ENCODE data around the gene CEP85. TPM values are rescaled to one million over a fixed set of nuclear protein-coding genes. Genes with fewer than 3 reads are reported as not detected.
A peak's percentile ranks its signal among the peaks of the same experiment; 100 is the strongest.

The CEP85 gene
- total and polyA plus RNA-seq, 9 of the 15 experiments (the other 6 are each of a cell fraction or from before 2014, with no cell fraction given) = 42.1 to 140 (median 92.6) TPM

DNA sequence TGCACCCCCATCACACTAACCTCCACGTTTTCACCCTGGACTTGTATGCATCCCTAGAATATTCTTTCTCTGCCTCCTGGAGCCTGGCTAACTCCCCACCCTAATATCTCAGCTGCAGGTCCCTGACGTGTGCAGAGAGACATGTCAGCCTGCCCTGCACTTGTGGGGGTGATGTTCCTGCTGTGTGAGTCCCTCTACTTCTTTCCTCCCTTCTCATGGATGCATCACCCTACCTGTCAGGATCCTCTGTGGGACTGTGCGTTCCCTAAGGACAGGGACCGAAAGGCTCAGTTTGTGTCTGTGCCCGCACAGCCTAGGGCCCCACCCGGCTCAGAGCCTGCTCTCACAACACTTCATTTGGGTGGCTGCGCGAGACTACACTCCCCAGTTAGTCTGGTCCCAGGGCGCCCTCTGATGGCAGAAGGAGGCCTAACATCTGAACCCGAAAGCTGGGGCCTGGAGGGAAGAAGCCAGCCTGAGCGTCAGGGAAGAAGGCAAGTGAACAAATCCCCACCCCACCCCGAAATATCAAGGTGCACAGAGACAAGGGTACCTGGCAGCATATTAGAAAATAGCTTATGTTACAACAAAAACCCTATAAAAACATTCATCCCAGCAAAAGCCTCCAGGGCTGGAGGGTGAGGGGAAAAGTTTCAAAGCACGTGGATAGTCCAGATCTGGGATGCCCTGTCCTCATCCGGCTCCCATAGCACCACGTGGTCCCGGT lies 87.5 kb downstream of the CEP85 start (continued):
- 0 out of 2 replicates have a peak, but pooled peaks have one; percentile 4 for TF ChIP-seq ETS1 (conservative IDR thresholded peaks at IDR 0.05; ENCODE audit: control insufficient read depth, low read depth, low read length)
- TF ChIP-seq ATF1 (CRISPR knock-in tag; IDR thresholded peaks at IDR 0.05) = no peak
- no peak for TF ChIP-seq ATF1 (tag; IDR thresholded peaks at IDR 0.05)
- peak; percentile 84; the same call in 1 of the 2 replicates for TF ChIP-seq OTX1 (CRISPR knock-in tag; IDR thresholded peaks at IDR 0.05)
- TF ChIP-seq RCOR1 (IDR thresholded peaks at IDR 0.05; ENCODE audit: borderline replicate concordance in 1 of 2, low read depth in 2 of 2, low read length in 2 of 2) = peak in 1 of 2 experiments; percentile 63; a peak in 2 of 4 replicates
- TF ChIP-seq BCOR (IDR thresholded peaks at IDR 0.05) = 0 out of 2 replicates have a peak, but pooled peaks have one; percentile 21
- TF ChIP-seq, protein P1, sequence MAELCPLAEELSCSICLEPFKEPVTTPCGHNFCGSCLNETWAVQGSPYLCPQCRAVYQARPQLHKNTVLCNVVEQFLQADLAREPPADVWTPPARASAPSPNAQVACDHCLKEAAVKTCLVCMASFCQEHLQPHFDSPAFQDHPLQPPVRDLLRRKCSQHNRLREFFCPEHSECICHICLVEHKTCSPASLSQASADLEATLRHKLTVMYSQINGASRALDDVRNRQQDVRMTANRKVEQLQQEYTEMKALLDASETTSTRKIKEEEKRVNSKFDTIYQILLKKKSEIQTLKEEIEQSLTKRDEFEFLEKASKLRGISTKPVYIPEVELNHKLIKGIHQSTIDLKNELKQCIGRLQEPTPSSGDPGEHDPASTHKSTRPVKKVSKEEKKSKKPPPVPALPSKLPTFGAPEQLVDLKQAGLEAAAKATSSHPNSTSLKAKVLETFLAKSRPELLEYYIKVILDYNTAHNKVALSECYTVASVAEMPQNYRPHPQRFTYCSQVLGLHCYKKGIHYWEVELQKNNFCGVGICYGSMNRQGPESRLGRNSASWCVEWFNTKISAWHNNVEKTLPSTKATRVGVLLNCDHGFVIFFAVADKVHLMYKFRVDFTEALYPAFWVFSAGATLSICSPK (IDR thresholded peaks at IDR 0.05; ENCODE audit: borderline replicate concordance) = no peak
- TF ChIP-seq HOXB6 (CRISPR knock-in tag; IDR thresholded peaks at IDR 0.05; ENCODE audit: borderline replicate concordance) = peak; percentile 8; the same call in 1 of the 2 replicates
- TF ChIP-seq SP1 (CRISPR knock-in tag; IDR thresholded peaks at IDR 0.05) = peak; percentile 82
- peak; percentile 96 for TF ChIP-seq HDGF (IDR thresholded peaks at IDR 0.05)
- TF ChIP-seq, protein P2, sequence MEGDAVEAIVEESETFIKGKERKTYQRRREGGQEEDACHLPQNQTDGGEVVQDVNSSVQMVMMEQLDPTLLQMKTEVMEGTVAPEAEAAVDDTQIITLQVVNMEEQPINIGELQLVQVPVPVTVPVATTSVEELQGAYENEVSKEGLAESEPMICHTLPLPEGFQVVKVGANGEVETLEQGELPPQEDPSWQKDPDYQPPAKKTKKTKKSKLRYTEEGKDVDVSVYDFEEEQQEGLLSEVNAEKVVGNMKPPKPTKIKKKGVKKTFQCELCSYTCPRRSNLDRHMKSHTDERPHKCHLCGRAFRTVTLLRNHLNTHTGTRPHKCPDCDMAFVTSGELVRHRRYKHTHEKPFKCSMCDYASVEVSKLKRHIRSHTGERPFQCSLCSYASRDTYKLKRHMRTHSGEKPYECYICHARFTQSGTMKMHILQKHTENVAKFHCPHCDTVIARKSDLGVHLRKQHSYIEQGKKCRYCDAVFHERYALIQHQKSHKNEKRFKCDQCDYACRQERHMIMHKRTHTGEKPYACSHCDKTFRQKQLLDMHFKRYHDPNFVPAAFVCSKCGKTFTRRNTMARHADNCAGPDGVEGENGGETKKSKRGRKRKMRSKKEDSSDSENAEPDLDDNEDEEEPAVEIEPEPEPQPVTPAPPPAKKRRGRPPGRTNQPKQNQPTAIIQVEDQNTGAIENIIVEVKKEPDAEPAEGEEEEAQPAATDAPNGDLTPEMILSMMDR (IDR thresholded peaks at IDR 0.05 in 2 of 3, conservative IDR thresholded peaks at IDR 0.05 in 1 of 3; ENCODE audit: insufficient read depth in 2 of 3, low read depth in 1 of 3, low read length in 3 of 3) = peak; percentile 96 to 98 (median 97)
- peak; percentile 65; the same call in 1 of the 2 replicates for TF ChIP-seq MYNN (IDR thresholded peaks at IDR 0.05)
- no peak for TF ChIP-seq MYNN (CRISPR knock-in tag; IDR thresholded peaks at IDR 0.05)
- TF ChIP-seq NEUROD1 (IDR thresholded peaks at IDR 0.05; ENCODE audit: borderline replicate concordance, low read depth, low read length, partially characterized antibody) = peak; percentile 54
- TF ChIP-seq ZBED1 (IDR thresholded peaks at IDR 0.05) = 0 out of 2 replicates have a peak, but pooled peaks have one; percentile 8

All from K562 (cell line).